HEK293 (cell line): Measurements from ENCODE around the gene ZNF536.

Experiments
- KLF17 ChIP-seq: fragments of 450-650 bp; formaldehyde crosslinking; IDR thresholded peaks from 2 replicates; pipeline ENCODE4 v1.5.1; 2016; ENCODE audit warnings: missing biosample characterization, missing genetic modification characterization
- SP2 ChIP-seq: fragments of 450-650 bp; formaldehyde crosslinking; IDR thresholded peaks from 2 replicates; pipeline ENCODE4 v1.5.1; 2016; ENCODE audit warnings: missing biosample characterization, missing genetic modification characterization
- YY1 ChIP-seq: fragments of 450-650 bp; formaldehyde crosslinking; IDR thresholded peaks from 2 replicates; pipeline ENCODE4 v1.5.1; 2018; ENCODE audit warnings: missing biosample characterization, missing genetic modification characterization
- ZBTB7A ChIP-seq: fragments of 450-650 bp; formaldehyde crosslinking; IDR thresholded peaks from 2 replicates; pipeline ENCODE4 v1.5.1; 2016; ENCODE audit warnings: low read depth, missing biosample characterization, missing genetic modification characterization
- ZNF37A ChIP-seq: fragments of 450-650 bp; IDR thresholded peaks from 2 replicates; pipeline ENCODE4 v1.5.1; 2018; ENCODE audit warnings: missing biosample characterization, missing genetic modification characterization
- ZNF423 ChIP-seq: fragments of 450-650 bp; formaldehyde crosslinking; IDR thresholded peaks from 2 replicates; pipeline ENCODE4 v1.5.1; 2016; ENCODE audit warnings: missing biosample characterization, missing genetic modification characterization
- ZNF692 ChIP-seq: fragments of 450-650 bp; formaldehyde crosslinking; IDR thresholded peaks from 2 replicates; pipeline ENCODE4 v1.5.1; 2016; ENCODE audit warnings: missing biosample characterization, missing genetic modification characterization
- ZNF701 ChIP-seq: fragments of 450-650 bp; formaldehyde crosslinking; IDR thresholded peaks from 2 replicates; pipeline ENCODE4 v1.5.1; 2016; ENCODE audit warnings: missing biosample characterization, missing genetic modification characterization
- TF ChIP-seq, protein P1 (sequence below): fragments of 450-650 bp; formaldehyde crosslinking; IDR thresholded peaks from 2 replicates; pipeline ENCODE4 v1.5.1; 2016; ENCODE audit warnings: missing biosample characterization, missing genetic modification characterization

GRCh38 chr19:30326393-30326710 is 45.8 kb upstream of the ZNF536 start:
- TF ChIP-seq, protein P1, sequence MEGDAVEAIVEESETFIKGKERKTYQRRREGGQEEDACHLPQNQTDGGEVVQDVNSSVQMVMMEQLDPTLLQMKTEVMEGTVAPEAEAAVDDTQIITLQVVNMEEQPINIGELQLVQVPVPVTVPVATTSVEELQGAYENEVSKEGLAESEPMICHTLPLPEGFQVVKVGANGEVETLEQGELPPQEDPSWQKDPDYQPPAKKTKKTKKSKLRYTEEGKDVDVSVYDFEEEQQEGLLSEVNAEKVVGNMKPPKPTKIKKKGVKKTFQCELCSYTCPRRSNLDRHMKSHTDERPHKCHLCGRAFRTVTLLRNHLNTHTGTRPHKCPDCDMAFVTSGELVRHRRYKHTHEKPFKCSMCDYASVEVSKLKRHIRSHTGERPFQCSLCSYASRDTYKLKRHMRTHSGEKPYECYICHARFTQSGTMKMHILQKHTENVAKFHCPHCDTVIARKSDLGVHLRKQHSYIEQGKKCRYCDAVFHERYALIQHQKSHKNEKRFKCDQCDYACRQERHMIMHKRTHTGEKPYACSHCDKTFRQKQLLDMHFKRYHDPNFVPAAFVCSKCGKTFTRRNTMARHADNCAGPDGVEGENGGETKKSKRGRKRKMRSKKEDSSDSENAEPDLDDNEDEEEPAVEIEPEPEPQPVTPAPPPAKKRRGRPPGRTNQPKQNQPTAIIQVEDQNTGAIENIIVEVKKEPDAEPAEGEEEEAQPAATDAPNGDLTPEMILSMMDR (tag by site-specific recombination): no peak
- TF ChIP-seq ZNF423 (tag by site-specific recombination) (no peak), ZNF701 (tag by site-specific recombination) (no peak), SP2 (no peak), ZNF37A (tag by site-specific recombination) (no peak), KLF17 (tag by site-specific recombination) (no peak), YY1 (tag by site-specific recombination) (no peak), ZNF692 (no peak), ZBTB7A (tag by site-specific recombination) (no peak)
